Measurements from ENCODE around the gene NET1.

The NET1 gene

GRCh38 chr10:5443429-5443828 lies 31.1 kb downstream of the NET1 start:
- no peak for DNase-seq (ENCODE audit: low spot score)

- no peak for DNase-seq (ENCODE audit: low spot score)
Observed at GRCh38 chr10:5445006-5445405, 32.6 kb downstream of the NET1 start.

- DNase-seq (ENCODE audit: low spot score) = peak; percentile 93
Observed at GRCh38 chr10:5446390-5446926, 34.1 kb downstream of the NET1 start.

GRCh38 chr10:5447056-5447455 lies 34.7 kb downstream of the NET1 start:
- DNase-seq (ENCODE audit: low spot score) = peak; percentile 31

GRCh38 chr10:5447611-5448071 lies 35.3 kb downstream of the NET1 start:
- peak; percentile 33 for DNase-seq (ENCODE audit: low spot score)

GRCh38 chr10:5448333-5449001 lies 36.1 kb downstream of the NET1 start:
- DNase-seq (ENCODE audit: low spot score) = peak; percentile 60

- no peak for DNase-seq (ENCODE audit: low spot score)
Observed at GRCh38 chr10:5449227-5449626, 36.9 kb downstream of the NET1 start.

- no peak for DNase-seq (ENCODE audit: low spot score)
Observed at GRCh38 chr10:5449823-5450222, 37.5 kb downstream of the NET1 start.

- no peak for DNase-seq (ENCODE audit: low spot score)
Observed at GRCh38 chr10:5450605-5451384, 38.4 kb downstream of the NET1 start.

GRCh38 chr10:5453749-5454489 lies 41.6 kb downstream of the NET1 start:
- no peak for DNase-seq (ENCODE audit: low spot score)

GRCh38 chr10:5456563-5456962 lies 44.2 kb downstream of the NET1 start:
- no peak for DNase-seq (ENCODE audit: low spot score)

GRCh38 chr10:5457741-5458140 lies 45.4 kb downstream of the NET1 start:
- DNase-seq (ENCODE audit: low spot score) = no peak

- DNase-seq (ENCODE audit: low spot score) = no peak
Observed at GRCh38 chr10:5458425-5458824, 46.1 kb downstream of the NET1 start.

GRCh38 chr10:5458949-5459747 lies 46.8 kb downstream of the NET1 start:
- no peak for DNase-seq (ENCODE audit: low spot score)

GRCh38 chr10:5460468-5461202 lies 48.3 kb downstream of the NET1 start:
- DNase-seq (ENCODE audit: low spot score) = no peak

- DNase-seq (ENCODE audit: low spot score) = no peak
Observed at GRCh38 chr10:5461203-5461588, 48.8 kb downstream of the NET1 start.

- no peak for DNase-seq (ENCODE audit: low spot score)
Observed at GRCh38 chr10:5461914-5462840, 49.8 kb downstream of the NET1 start.

- DNase-seq (ENCODE audit: low spot score) = no peak
Observed at GRCh38 chr10:5462841-5463293, 50.5 kb downstream of the NET1 start.

- no peak for DNase-seq (ENCODE audit: low spot score)
Observed at GRCh38 chr10:5464546-5464945, 52.2 kb downstream of the NET1 start.

- DNase-seq (ENCODE audit: low spot score) = no peak
Observed at GRCh38 chr10:5465976-5466450, 53.7 kb downstream of the NET1 start.

Measured in LoVo (cell line).